HEK293T (cell line): ENCODE measurements around the gene FGF10.

Source experiments
- CTCF ChIA-PET: fragments of 350-600 bp; formaldehyde crosslinking; extraction: SDS; loops from one replicate; lab custom pipeline; 2021; ENCODE audit warnings: antibody characterized with exemption, inconsistent platforms; lab: Yijun Ruan, JAX
- POLR2A ChIA-PET: fragments of 350-600 bp; formaldehyde crosslinking; extraction: SDS; loops from one replicate; lab custom pipeline; 2020; ENCODE audit warnings: antibody characterized with exemption, inconsistent platforms; lab: Yijun Ruan, JAX
- DNase-seq: peaks from one replicate; pipeline ENCODE4 v3.0.0; 2012; ENCODE audit warnings: mixed read lengths; ENCODE audit errors: extremely low spot score
- ARNT ChIP-seq: fragments of 450-650 bp; IDR thresholded peaks from 2 replicates; pipeline ENCODE4 v1.6.1; 2017; ENCODE audit warnings: mild to moderate bottlenecking
- BHLHE40 ChIP-seq: fragments of 450-650 bp; IDR thresholded peaks from 2 replicates; pipeline ENCODE4 v1.6.1; 2016; ENCODE audit warnings: mild to moderate bottlenecking, moderate library complexity, borderline replicate concordance
- CTBP1 ChIP-seq: fragments of 450-650 bp; IDR thresholded peaks from 2 replicates; pipeline ENCODE4 v1.6.1; 2016; ENCODE audit warnings: borderline replicate concordance
- ELF4 ChIP-seq: fragments of 450-650 bp; IDR thresholded peaks from 2 replicates; pipeline ENCODE4 v1.6.1; 2017; ENCODE audit warnings: antibody characterized with exemption
- FOXA1 ChIP-seq: fragments of 450-650 bp; IDR thresholded peaks from 2 replicates; pipeline ENCODE4 v1.6.1; 2016; ENCODE audit warnings: mild to moderate bottlenecking
- FOXK2 ChIP-seq: fragments of 450-650 bp; IDR thresholded peaks from 2 replicates; pipeline ENCODE4 v1.6.1; 2016; ENCODE audit warnings: mild to moderate bottlenecking
- FOXM1 ChIP-seq: fragments of 450-650 bp; IDR thresholded peaks from 2 replicates; pipeline ENCODE4 v1.6.1; 2017; ENCODE audit warnings: mild to moderate bottlenecking, borderline replicate concordance
- HDGF ChIP-seq: fragments of 450-650 bp; IDR thresholded peaks from 2 replicates; pipeline ENCODE4 v1.6.1; 2017; ENCODE audit warnings: antibody characterized with exemption, borderline replicate concordance
- L3MBTL2 ChIP-seq: fragments of 450-650 bp; conservative IDR thresholded peaks from 2 replicates; pipeline ENCODE4 v1.6.1; 2016; ENCODE audit warnings: mild to moderate bottlenecking
- LEF1 ChIP-seq: fragments of 450-650 bp; IDR thresholded peaks from 2 replicates; pipeline ENCODE4 v1.6.1; 2017; ENCODE audit warnings: mild to moderate bottlenecking, borderline replicate concordance
- NFRKB ChIP-seq: fragments of 450-650 bp; IDR thresholded peaks from 2 replicates; pipeline ENCODE4 v1.6.1; 2016; ENCODE audit warnings: mild to moderate bottlenecking, moderate library complexity
- SP1 ChIP-seq: fragments of 450-650 bp; IDR thresholded peaks from 2 replicates; pipeline ENCODE4 v1.6.1; 2017
- SUZ12 ChIP-seq: fragments of 450-650 bp; IDR thresholded peaks from 2 replicates; pipeline ENCODE4 v1.6.1; 2016; ENCODE audit warnings: mild to moderate bottlenecking
- TARDBP ChIP-seq: fragments of 450-650 bp; IDR thresholded peaks from 2 replicates; pipeline ENCODE4 v1.6.1; 2016
- ZNF384 ChIP-seq: fragments of 450-650 bp; IDR thresholded peaks from 2 replicates; pipeline ENCODE4 v1.6.1; 2016
- TF ChIP-seq, protein P1 (sequence below): fragments of 450-650 bp; IDR thresholded peaks from 2 replicates; pipeline ENCODE4 v1.6.1; 2016

The FGF10 gene

GRCh38 chr5:44321144-44321725 lies 68.0 kb downstream of the FGF10 start:
- TF ChIP-seq SUZ12 (no peak), HDGF (no peak), FOXM1 (no peak)
- CTCF ChIA-PET: no interaction called here
- DNase-seq: no peak
- POLR2A ChIA-PET: no interaction called here

DNA sequence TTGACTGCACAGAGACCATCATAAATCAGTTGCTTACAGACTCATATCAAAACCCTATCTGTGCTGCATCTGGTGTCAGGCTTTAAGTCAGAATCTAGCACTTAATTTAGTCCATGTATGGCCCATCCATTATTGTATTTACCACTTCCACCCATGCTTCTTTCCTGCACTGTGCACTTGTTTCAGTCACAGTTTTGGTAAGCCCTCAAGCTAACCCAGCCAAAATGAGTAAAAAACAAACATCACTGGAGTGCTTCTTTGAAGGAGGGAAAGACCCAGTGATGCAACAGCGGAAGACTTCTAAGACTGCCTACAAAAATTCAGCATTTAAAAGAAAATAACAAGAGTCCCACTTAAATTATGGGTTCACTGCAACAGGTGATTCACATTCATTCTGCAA lies 69.0 kb downstream of the FGF10 start:
- ChIA-PET POLR2A (no interaction called here), CTCF (no interaction called here)
- TF ChIP-seq FOXM1 (no peak), CTBP1 (no peak), TARDBP (no peak), BHLHE40 (no peak)
- TF ChIP-seq, protein P1, sequence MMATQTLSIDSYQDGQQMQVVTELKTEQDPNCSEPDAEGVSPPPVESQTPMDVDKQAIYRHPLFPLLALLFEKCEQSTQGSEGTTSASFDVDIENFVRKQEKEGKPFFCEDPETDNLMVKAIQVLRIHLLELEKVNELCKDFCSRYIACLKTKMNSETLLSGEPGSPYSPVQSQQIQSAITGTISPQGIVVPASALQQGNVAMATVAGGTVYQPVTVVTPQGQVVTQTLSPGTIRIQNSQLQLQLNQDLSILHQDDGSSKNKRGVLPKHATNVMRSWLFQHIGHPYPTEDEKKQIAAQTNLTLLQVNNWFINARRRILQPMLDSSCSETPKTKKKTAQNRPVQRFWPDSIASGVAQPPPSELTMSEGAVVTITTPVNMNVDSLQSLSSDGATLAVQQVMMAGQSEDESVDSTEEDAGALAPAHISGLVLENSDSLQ: no peak
- DNase-seq: no peak

GRCh38 chr5:44318883-44319282 lies 70.3 kb downstream of the FGF10 start:
- ChIA-PET POLR2A (no interaction called here), CTCF (no interaction called here)
- DNase-seq: no peak
- TF ChIP-seq FOXM1 (no peak), FOXK2 (no peak), ELF4 (no peak), SP1 (no peak), TARDBP (no peak), LEF1 (no peak), NFRKB (no peak), ARNT (no peak), BHLHE40 (no peak), CTBP1 (no peak), L3MBTL2 (no peak), FOXA1 (no peak)

GRCh38 chr5:44312374-44312773 lies 76.8 kb downstream of the FGF10 start:
- no peak for DNase-seq
- no peak for TF ChIP-seq L3MBTL2
- TF ChIP-seq, protein P1: no peak
- no peak for TF ChIP-seq LEF1
- no peak for TF ChIP-seq BHLHE40
- TF ChIP-seq SP1: no peak
- TF ChIP-seq NFRKB: no peak
- TF ChIP-seq SUZ12: no peak
- no peak for TF ChIP-seq FOXM1
- no peak for TF ChIP-seq TARDBP
- no peak for TF ChIP-seq ELF4
- no peak for TF ChIP-seq ARNT
- TF ChIP-seq FOXK2: no peak
- TF ChIP-seq FOXA1: no peak
- no peak for TF ChIP-seq CTBP1
- no peak for TF ChIP-seq ZNF384
- no peak for TF ChIP-seq HDGF
- ChIA-PET POLR2A (no interaction called here), CTCF (no interaction called here)

DNA sequence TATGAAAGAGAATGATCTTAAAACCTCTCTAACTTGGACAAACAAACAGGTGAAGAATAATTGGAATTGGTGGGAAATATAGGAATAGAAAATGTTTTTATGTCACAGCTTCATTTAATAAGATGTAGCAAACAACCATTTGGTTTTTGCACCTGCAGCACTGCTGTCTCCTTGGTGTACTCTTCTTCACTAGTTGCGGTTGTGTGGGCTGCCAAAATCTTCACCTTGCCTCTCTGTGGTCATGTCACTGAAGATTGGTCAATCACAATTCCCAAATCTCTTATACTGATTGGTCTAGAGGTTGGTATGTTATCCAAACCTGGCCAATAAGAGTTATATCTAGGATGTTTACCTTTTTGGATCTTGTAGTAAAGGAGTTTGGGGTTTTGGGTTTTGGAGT lies 88.7 kb downstream of the FGF10 start:
- POLR2A ChIA-PET: no interaction called here
- DNase-seq: no peak
- TF ChIP-seq SP1: no peak
- TF ChIP-seq BHLHE40: no peak
- TF ChIP-seq L3MBTL2: no peak
- TF ChIP-seq NFRKB: no peak
- TF ChIP-seq TARDBP: no peak
- TF ChIP-seq, protein P1: no peak
- no peak for TF ChIP-seq FOXA1
- no peak for TF ChIP-seq FOXK2
- TF ChIP-seq FOXM1: no peak
- TF ChIP-seq ZNF384: no peak
- no peak for TF ChIP-seq CTBP1
- no peak for TF ChIP-seq ARNT
- TF ChIP-seq SUZ12: no peak
- no peak for TF ChIP-seq HDGF
- no peak for TF ChIP-seq ELF4
- no peak for TF ChIP-seq LEF1
- CTCF ChIA-PET: no interaction called here

- no peak for DNase-seq
- TF ChIP-seq FOXK2: no peak
- ChIA-PET POLR2A (no interaction called here), CTCF (no interaction called here)
Observed at GRCh38 chr5:44299394-44299793, 89.8 kb downstream of the FGF10 start.

DNA sequence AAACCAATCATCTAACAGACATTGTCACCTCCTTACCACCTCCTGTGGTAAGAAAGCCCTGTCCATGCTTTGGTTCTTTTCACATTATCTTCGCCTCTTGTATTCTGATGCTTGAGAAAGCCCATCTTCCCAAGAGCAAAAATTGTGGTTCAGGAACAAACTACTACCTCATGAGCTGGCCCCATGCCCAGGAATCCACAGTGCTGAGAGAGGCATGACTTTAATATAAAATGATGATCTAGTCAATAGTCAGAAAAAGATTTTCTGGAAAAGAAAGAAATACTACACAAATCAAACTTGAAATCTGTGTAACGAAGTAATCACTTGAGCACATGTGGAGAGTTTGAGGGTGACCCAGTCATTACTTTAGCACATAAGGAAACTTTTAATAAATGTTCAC lies 94.7 kb downstream of the FGF10 start:
- ChIA-PET POLR2A (no interaction called here), CTCF (no interaction called here)
- no peak for TF ChIP-seq SP1
- TF ChIP-seq, protein P1: no peak
- no peak for TF ChIP-seq ZNF384
- no peak for TF ChIP-seq SUZ12
- TF ChIP-seq BHLHE40: no peak
- no peak for TF ChIP-seq NFRKB
- no peak for TF ChIP-seq ARNT
- TF ChIP-seq ELF4: no peak
- TF ChIP-seq HDGF: no peak
- TF ChIP-seq FOXM1: no peak
- TF ChIP-seq FOXK2: no peak
- no peak for TF ChIP-seq CTBP1
- no peak for TF ChIP-seq TARDBP
- no peak for TF ChIP-seq FOXA1
- DNase-seq: no peak
